A549 treated with RU486 at 1 μM for 4 hours (cell line): Measurements from ENCODE around the gene JAK3. TPM values are rescaled to one million over a fixed set of nuclear protein-coding genes. Genes with fewer than 3 reads are reported as not detected.

Source experiments
- total RNA-seq: library from RNA; stranded (reverse); fragments of 200-300 nt; extraction: Qiagen RNA extraction; gene quantifications from 5 replicates; pipeline ENCODE4 v1.2.3, GENCODE V29; 2022; ENCODE audit warnings: low read depth

Gene JAK3
- 0.15 to 0.36 TPM (median 0.31 TPM) in 5 replicates for total RNA-seq

GRCh38 chr19:17847538-17848366, at the start of gene JAK3:
JAK3 (minus strand) TSS chr19:17847982; CDS start chr19:17844417, 3,565 bp downstream.

DNA sequence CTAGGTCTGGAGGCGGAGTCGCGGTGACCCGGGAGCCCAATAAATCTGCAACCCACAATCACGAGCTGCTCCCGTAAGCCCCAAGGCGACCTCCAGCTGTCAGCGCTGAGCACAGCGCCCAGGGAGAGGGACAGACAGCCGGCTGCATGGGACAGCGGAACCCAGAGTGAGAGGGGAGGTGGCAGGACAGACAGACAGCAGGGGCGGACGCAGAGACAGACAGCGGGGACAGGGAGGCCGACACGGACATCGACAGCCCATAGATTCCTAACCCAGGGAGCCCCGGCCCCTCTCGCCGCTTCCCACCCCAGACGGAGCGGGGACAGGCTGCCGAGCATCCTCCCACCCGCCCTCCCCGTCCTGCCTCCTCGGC, 24.1 kb upstream of the JAK3 start, which contains the start of gene SLC5A5:
Gene SLC5A5 (plus strand): TSS at position 68 of the 373 bp plus-strand sequence. CDS start 375 bp downstream, outside the sequence.

GRCh38 chr19:17859533-17860330, 11.9 kb upstream of the JAK3 start, which contains the start of gene RPL18A:
RPL18A (plus strand) TSS chr19:17859910; CDS start chr19:17859957, 47 bp downstream.

DNA sequence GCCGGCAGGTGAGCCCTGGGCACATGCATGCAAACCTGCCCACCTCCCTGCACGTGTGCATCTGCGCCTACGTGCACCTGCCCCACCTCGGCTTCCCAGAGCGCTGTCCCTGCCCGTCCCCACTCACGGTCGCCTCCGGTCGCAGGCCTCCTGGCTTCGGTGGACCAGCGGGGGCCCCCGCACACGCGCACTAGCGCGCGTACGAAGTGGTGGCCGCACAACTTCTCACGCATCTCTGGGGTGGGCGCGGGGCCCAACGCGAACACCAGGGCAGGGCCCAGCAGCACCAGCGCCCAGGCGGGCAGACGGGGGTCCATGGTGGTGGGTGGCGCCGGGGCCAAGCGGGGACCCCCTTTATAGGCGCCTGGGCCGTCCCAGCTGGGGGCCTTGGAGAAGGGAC, 26.6 kb downstream of the JAK3 start, which contains the start of gene INSL3:
Gene INSL3 (minus strand): TSS at position 330 of the 400 bp plus-strand sequence. CDS start 13 bp downstream, at position 317.

DNA sequence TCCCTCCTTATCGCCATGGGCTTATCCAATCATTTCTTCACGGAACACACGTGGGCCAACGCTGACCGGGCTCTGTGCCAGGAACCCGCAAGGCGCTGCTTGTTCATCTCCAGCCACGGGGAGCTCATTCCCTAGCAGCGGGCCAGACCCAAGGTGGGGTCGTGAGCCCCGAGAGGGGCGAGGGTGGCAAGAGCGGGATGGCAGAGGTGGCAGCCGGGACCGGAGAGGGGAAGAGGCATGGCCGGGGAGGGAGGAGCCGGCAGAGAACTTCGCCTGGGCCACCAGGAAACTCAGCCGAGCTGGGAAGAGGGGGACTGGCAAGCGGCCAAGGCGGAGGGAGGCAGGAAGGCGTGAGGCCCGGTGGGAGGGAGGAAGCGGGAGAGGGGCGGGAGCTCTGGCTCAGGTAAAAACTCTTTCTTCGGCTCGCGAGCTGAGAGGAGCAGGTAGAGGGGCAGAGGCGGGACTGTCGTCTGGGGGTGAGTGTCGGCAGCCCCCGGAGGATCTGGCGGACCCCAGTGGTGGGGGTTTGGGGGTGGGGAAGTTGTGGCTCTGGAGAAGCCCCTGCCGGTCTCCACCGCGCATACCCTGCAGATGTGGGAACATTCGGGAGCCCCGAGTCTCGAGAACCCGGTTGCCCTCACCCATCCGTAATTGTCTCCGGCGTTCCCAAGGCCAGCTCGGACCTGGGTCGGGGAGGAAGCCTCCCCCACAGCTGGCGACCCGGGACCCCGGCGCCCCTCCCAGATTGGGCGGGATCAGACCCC, 52.9 kb downstream of the JAK3 start, which contains the start of gene B3GNT3:
Gene B3GNT3 (plus strand): TSS at position 408 of the 764 bp plus-strand sequence. CDS start 12,670 bp downstream, outside the sequence.

Other genes with a start within 250 kb of the JAK3 start
- 1.00 to 2.2 TPM (median 1.5 TPM) in 5 replicates for gene UNC13A, start 159.6 kb downstream of the JAK3 start, total RNA-seq
- 21.9 to 35.6 TPM (median 34.1 TPM) in 5 replicates for gene MAP1S, start 128.5 kb downstream of the JAK3 start, total RNA-seq
- gene FCHO1, start 96.5 kb downstream of the JAK3 start, total RNA-seq = 16.6 to 20.5 TPM (median 19.1 TPM) in 5 replicates
- gene B3GNT3, start 52.8 kb downstream of the JAK3 start, total RNA-seq = 4.0 to 5.3 TPM (median 4.9 TPM) in 5 replicates
- gene INSL3, start 26.5 kb downstream of the JAK3 start, total RNA-seq = 0.57 to 0.74 TPM (median 0.67 TPM) in 5 replicates
- gene RPL18A, start 11.9 kb upstream of the JAK3 start, total RNA-seq = 1,820 to 2,407 TPM (median 2,274 TPM) in 5 replicates
- 0.06 to 0.25 TPM (median 0.17 TPM) in 5 replicates for gene SLC5A5, start 24.0 kb upstream of the JAK3 start, total RNA-seq
- gene CCDC124, start 85.0 kb upstream of the JAK3 start, total RNA-seq = 101 to 120 TPM (median 112 TPM) in 5 replicates
- gene KCNN1, start 119.1 kb upstream of the JAK3 start, total RNA-seq = 0.38 to 0.98 TPM (median 0.47 TPM) in 5 replicates
- 18.4 to 28.5 TPM (median 27.6 TPM) in 5 replicates for gene ARRDC2, start 160.2 kb upstream of the JAK3 start, total RNA-seq
- gene IL12RB1, start 239.0 kb upstream of the JAK3 start, total RNA-seq = not detected in 5 replicates
- gene MAST3, start 249.8 kb upstream of the JAK3 start, total RNA-seq = 1.6 to 2.2 TPM (median 1.8 TPM) in 5 replicates